ENCODE measurements around the gene GBX2. TPM values are rescaled to one million over a fixed set of nuclear protein-coding genes. Genes with fewer than 3 reads are reported as not detected.

Gene GBX2
- total and polyA plus RNA-seq, 9 of the 15 experiments (the other 6 are each of a cell fraction or from before 2014, with no cell fraction given) = 0.03 to 0.53 (median 0.27) TPM; not detected in 1

GRCh38 chr2:236156095-236156859, 11.9 kb downstream of the GBX2 start:
- no peak overlapping the region for H3K4me3 ChIP-seq
- H3K79me2 ChIP-seq (ENCODE audit: control insufficient read depth, insufficient read depth, low read length) = no peaks in the 10 kb centered on the region
- peaks cover 3 to 35% of the 10 kb centered on the region in 2 experiments; a peak in 3 of 5 replicates for H3K27me3 ChIP-seq (ENCODE audit: control insufficient read depth in 2 of 2, insufficient read depth in 2 of 2, low read length in 2 of 2)
- TF ChIP-seq ZNF431 (CRISPR knock-in tag; IDR thresholded peaks at IDR 0.05) = no peak
- H3K9me3 ChIP-seq (replicated peaks; ENCODE audit: control insufficient read depth, insufficient read depth, low read depth, low read length) = no peaks in the 10 kb centered on the region
- H3K4me2 ChIP-seq (ENCODE audit: insufficient read depth, low read length) = no peak overlapping the region
- no peaks in the 10 kb centered on the region for H3K36me3 ChIP-seq (ENCODE audit: control insufficient read depth, insufficient read depth, low read length)
- no peak overlapping the region for H3K9ac ChIP-seq (ENCODE audit: insufficient read depth in 1 of 2, low read depth in 2 of 2, low read length in 2 of 2)
- in situ Hi-C loops (cut with MboI) = no loop called here
- BruUV-seq (replicated peaks) = no TSS peak
- 11% methylated on average over 9 of the region's 16 CpGs for WGBS (ENCODE audit: insufficient coverage, low coverage, missing lambda C conversion rate)
- peaks cover 0 to 7% of the 10 kb centered on the region in 2 experiments; a peak in 1 of 5 replicates for H3K4me1 ChIP-seq (replicated peaks in 1 of 2; ENCODE audit: control insufficient read depth in 2 of 2, insufficient read depth in 2 of 2, low read length in 2 of 2)
- intact Hi-C loops (cut with micrococcal nuclease) = no loop called here
- no peak for DNase-seq (ENCODE audit: extremely low read depth in 1 of 4, low spot score in 3 of 4)
- no peak for FAIRE-seq
- no peaks in the 10 kb centered on the region for H4K20me1 ChIP-seq (replicated peaks; ENCODE audit: control insufficient read depth, insufficient read depth, low read length)
- no peak overlapping the region for H2AFZ ChIP-seq (ENCODE audit: low read depth, low read length)
- H3K27ac ChIP-seq (ENCODE audit: extremely low read depth, low read depth, low read length) = no peak overlapping the region
- ChIA-PET POLR2A (interaction anchor here (1.4 kb wide), 1 partner anchor 14 kb away, joined by 3 read pairs; no protein-coding TSS in a partner anchor), CTCF (ENCODE audit: low intra/inter-chr PET ratio) (interaction anchor here (0.6 kb wide), 1 partner anchor 26 kb away, joined by 3 read pairs; no protein-coding TSS in a partner anchor)
- H3K9me1 ChIP-seq (ENCODE audit: control insufficient read depth, insufficient read depth, low read length) = no peaks in the 10 kb centered on the region
- ATAC-seq = no peak

GRCh38 chr2:236155406-236155805, 12.8 kb downstream of the GBX2 start:
- Histone ChIP-seq H3K4me1 (replicated peaks in 1 of 2; ENCODE audit: control insufficient read depth in 2 of 2, insufficient read depth in 2 of 2, low read length in 2 of 2) (peaks cover 0 to 7% of the 10 kb centered on the region in 2 experiments; a peak in 1 of 5 replicates), H3K27ac (ENCODE audit: extremely low read depth, low read depth, low read length) (no peak overlapping the region), H3K4me3 (no peak overlapping the region), H4K20me1 (replicated peaks; ENCODE audit: control insufficient read depth, insufficient read depth, low read length) (no peaks in the 10 kb centered on the region), H2AFZ (ENCODE audit: low read depth, low read length) (no peak overlapping the region), H3K4me2 (ENCODE audit: insufficient read depth, low read length) (no peak overlapping the region), H3K9me1 (ENCODE audit: control insufficient read depth, insufficient read depth, low read length) (no peaks in the 10 kb centered on the region), H3K79me2 (ENCODE audit: control insufficient read depth, insufficient read depth, low read length) (no peaks in the 10 kb centered on the region), H3K27me3 (ENCODE audit: control insufficient read depth in 2 of 2, insufficient read depth in 2 of 2, low read length in 2 of 2) (peaks cover 3 to 27% of the 10 kb centered on the region in 2 experiments; a peak in 3 of 5 replicates), H3K36me3 (ENCODE audit: control insufficient read depth, insufficient read depth, low read length) (no peaks in the 10 kb centered on the region), H3K9ac (ENCODE audit: insufficient read depth in 1 of 2, low read depth in 2 of 2, low read length in 2 of 2) (no peak overlapping the region), H3K9me3 (replicated peaks; ENCODE audit: control insufficient read depth, insufficient read depth, low read depth, low read length) (no peaks in the 10 kb centered on the region)
- in situ Hi-C loops (cut with MboI) = no loop called here
- TF ChIP-seq NR2F6 (CRISPR knock-in tag; IDR thresholded peaks at IDR 0.05) (no peak), ZNF77 (CRISPR knock-in tag; IDR thresholded peaks at IDR 0.05) (no peak), POLR3A (IDR thresholded peaks at IDR 0.05; ENCODE audit: borderline replicate concordance, extremely low read depth, insufficient read depth, insufficient read length) (no peak), SMARCA4 (IDR thresholded peaks at IDR 0.05) (no peak), NR2C2 (CRISPR knock-in tag; IDR thresholded peaks at IDR 0.05) (no peak), NR2C2 (tag; IDR thresholded peaks at IDR 0.05) (no peak), RNF2 (IDR thresholded peaks at IDR 0.05) (no peak), ZNF785 (CRISPR knock-in tag; IDR thresholded peaks at IDR 0.05) (no peak), SRF (CRISPR knock-in tag; IDR thresholded peaks at IDR 0.05) (no peak), TCF3 (CRISPR knock-in tag; IDR thresholded peaks at IDR 0.05) (no peak), CAMTA2 (CRISPR knock-in tag; conservative IDR thresholded peaks at IDR 0.05) (no peak), GTF2E2 (tag; IDR thresholded peaks at IDR 0.05) (no peak), ATF1 (CRISPR knock-in tag; IDR thresholded peaks at IDR 0.05) (no peak), ATF1 (tag; IDR thresholded peaks at IDR 0.05) (no peak), NEUROD1 (IDR thresholded peaks at IDR 0.05; ENCODE audit: borderline replicate concordance, low read depth, low read length, partially characterized antibody) (no peak), SRSF3 (IDR thresholded peaks at IDR 0.05; ENCODE audit: insufficient read depth, low read length) (no peak)
- ChIA-PET CTCF (ENCODE audit: low intra/inter-chr PET ratio) (no interaction called here), POLR2A (interaction anchor here (1.4 kb wide), 1 partner anchor 13 kb away, joined by 3 read pairs; no protein-coding TSS in a partner anchor)
- WGBS (ENCODE audit: insufficient coverage, low coverage, missing lambda C conversion rate) = 0% methylated on average over 1 of the region's 3 CpGs
- intact Hi-C loops (cut with micrococcal nuclease) = no loop called here
- DNase-seq (ENCODE audit: extremely low read depth in 1 of 4, low spot score in 3 of 4) (no peak), FAIRE-seq (no peak), ATAC-seq (no peak)
- no TSS peak for BruUV-seq (replicated peaks)

Data from K562 (cell line).